Measurements from ENCODE around the gene IRF8. TPM values are rescaled to one million over a fixed set of nuclear protein-coding genes. Genes with fewer than 3 reads are reported as not detected.

IRF8 gene
- total RNA-seq, 1 experiment from 2014 or later: not detected

DNA sequence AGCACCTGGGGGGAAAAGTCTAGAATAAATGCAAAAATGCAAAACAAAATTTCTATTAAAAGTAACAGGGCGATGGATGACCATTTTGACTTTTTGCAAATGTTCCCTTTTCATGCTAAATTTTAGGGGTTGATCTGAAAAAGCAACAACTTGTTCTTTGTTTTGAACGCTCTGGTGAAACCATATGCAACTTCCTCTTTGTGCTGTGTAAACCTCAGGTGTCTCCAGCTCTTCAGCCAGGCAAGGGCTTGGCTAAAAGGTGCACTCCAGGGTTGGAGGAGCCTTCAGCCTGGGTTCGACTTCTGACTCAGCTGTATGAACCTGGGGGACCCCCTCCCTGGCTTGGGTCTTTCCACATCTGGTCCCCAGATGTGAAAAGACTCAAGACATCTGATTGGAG, 9.5 kb downstream of the IRF8 start:
- intact Hi-C loops (cut with micrococcal nuclease): no loop called here
- TF ChIP-seq, protein P1, sequence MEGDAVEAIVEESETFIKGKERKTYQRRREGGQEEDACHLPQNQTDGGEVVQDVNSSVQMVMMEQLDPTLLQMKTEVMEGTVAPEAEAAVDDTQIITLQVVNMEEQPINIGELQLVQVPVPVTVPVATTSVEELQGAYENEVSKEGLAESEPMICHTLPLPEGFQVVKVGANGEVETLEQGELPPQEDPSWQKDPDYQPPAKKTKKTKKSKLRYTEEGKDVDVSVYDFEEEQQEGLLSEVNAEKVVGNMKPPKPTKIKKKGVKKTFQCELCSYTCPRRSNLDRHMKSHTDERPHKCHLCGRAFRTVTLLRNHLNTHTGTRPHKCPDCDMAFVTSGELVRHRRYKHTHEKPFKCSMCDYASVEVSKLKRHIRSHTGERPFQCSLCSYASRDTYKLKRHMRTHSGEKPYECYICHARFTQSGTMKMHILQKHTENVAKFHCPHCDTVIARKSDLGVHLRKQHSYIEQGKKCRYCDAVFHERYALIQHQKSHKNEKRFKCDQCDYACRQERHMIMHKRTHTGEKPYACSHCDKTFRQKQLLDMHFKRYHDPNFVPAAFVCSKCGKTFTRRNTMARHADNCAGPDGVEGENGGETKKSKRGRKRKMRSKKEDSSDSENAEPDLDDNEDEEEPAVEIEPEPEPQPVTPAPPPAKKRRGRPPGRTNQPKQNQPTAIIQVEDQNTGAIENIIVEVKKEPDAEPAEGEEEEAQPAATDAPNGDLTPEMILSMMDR (IDR thresholded peaks at IDR 0.05; ENCODE audit: unreplicated experiment): no peak
- no peak for DNase-seq (ENCODE audit: unreplicated experiment)
- no peak overlapping the region for H3K4me3 Mint-ChIP-seq (ENCODE audit: unreplicated experiment)
- no peaks in the 10 kb centered on the region for H3K4me1 Mint-ChIP-seq (ENCODE audit: insufficient read depth, unreplicated experiment)
- BruUV-seq (replicated peaks): no TSS peak
- peaks cover 59% of the 10 kb centered on the region for H3K27me3 Mint-ChIP-seq (ENCODE audit: insufficient read depth, unreplicated experiment)
- H3K36me3 Mint-ChIP-seq (ENCODE audit: insufficient read depth, unreplicated experiment): no peaks in the 10 kb centered on the region
- POLR2A ChIA-PET: no interaction called here
- CTCF ChIA-PET: interaction anchor here (0.7 to 0.9 kb wide), 2 partner anchors 8 to 124 kb away, joined by 4 to 7 read pairs; no protein-coding TSS in a partner anchor
- H3K9me3 Mint-ChIP-seq (ENCODE audit: unreplicated experiment): no peaks in the 10 kb centered on the region
- H3K27ac Mint-ChIP-seq (ENCODE audit: low read depth, unreplicated experiment): no peak overlapping the region

DNA sequence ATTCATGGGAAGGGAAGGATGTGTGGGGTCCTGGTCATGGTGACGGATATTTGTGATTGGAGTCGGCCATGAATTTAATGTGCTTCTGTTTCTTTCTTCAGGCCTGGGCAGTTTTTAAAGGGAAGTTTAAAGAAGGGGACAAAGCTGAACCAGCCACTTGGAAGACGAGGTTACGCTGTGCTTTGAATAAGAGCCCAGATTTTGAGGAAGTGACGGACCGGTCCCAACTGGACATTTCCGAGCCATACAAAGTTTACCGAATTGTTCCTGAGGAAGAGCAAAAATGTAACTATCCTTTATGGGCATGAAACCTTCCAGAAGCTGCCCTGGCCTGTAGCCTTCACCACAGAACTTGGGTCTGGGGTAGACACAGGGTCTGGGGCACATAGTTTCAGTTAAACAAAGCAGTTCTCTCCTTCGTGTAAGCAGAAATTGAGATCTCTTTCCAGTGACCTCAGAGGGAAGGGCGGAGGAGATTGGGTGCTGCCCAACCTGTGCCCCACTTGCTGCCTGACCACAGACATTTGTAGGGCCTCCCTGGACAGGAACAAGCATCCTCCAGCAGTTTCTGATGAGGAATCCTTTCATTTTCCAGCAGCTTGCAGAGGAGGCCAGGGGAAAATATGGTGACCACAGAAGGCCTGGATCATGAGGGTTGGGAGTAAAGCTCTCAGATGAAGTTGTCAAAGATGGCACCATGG, 10.1 kb downstream of the IRF8 start:
- Mint-ChIP-seq H3K27me3 (ENCODE audit: insufficient read depth, unreplicated experiment) (peaks cover 53% of the 10 kb centered on the region), H3K4me1 (ENCODE audit: insufficient read depth, unreplicated experiment) (no peaks in the 10 kb centered on the region), H3K4me3 (ENCODE audit: unreplicated experiment) (no peak overlapping the region), H3K9me3 (ENCODE audit: unreplicated experiment) (no peaks in the 10 kb centered on the region), H3K27ac (ENCODE audit: low read depth, unreplicated experiment) (no peak overlapping the region), H3K36me3 (ENCODE audit: insufficient read depth, unreplicated experiment) (no peaks in the 10 kb centered on the region)
- no TSS peak for BruUV-seq (replicated peaks)
- ChIA-PET CTCF (interaction anchor here (0.7 kb wide), 1 partner anchor 613 kb away, joined by 3 read pairs; no protein-coding TSS in a partner anchor), POLR2A (no interaction called here)
- no peak for DNase-seq (ENCODE audit: unreplicated experiment)
- intact Hi-C loops (cut with micrococcal nuclease): no loop called here
- TF ChIP-seq, protein P1 (IDR thresholded peaks at IDR 0.05; ENCODE audit: unreplicated experiment): no peak

DNA sequence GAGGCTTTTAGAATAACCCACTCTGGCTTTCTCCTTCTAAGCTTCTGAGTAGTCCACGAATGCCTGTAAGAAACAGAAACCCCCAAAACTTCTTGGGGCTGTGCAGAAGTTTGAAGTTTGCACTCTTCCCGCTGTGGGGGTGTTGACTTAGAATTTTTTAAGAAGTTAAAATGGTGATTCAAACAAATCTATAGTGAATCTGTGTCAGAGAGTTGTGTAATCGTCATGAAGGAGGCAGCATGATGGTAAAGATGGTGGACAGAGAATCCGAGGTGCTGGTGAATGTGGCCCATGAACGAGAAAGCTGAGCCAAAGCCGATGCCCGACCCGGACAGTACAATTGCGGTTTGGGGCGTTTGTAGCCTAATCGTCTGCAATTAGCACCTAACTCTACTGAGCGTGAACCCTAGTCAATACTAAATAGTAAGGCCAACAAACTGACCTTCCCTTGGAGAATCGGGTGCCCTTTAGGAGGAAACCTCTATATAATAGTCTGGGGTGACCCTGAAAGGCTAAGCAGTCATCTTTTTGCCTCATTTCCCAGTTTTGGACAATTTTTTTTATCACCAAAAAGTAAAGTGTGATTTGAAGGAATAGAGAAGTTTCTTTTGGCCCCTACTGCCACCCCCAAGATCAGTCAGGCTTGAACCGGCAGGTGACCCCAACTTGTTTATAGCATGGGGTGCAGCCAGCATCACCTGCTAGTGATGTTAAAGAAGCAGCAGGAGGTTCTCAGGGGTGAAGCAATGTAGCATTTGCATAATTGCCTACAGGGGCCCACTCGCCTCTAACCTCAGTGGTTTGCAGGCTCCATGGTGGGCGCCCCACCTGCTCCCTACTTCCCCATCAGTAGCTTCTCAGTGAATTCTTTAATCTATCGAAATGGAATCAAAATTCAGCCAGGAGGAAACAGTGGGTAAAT, 11.2 kb downstream of the IRF8 start:
- no peak for DNase-seq (ENCODE audit: unreplicated experiment)
- no peak overlapping the region for H3K27ac Mint-ChIP-seq (ENCODE audit: low read depth, unreplicated experiment)
- BruUV-seq (replicated peaks): no TSS peak
- peaks cover 42% of the 10 kb centered on the region for H3K27me3 Mint-ChIP-seq (ENCODE audit: insufficient read depth, unreplicated experiment)
- TF ChIP-seq, protein P1 (IDR thresholded peaks at IDR 0.05; ENCODE audit: unreplicated experiment): no peak
- intact Hi-C loops (cut with micrococcal nuclease): no loop called here
- H3K36me3 Mint-ChIP-seq (ENCODE audit: insufficient read depth, unreplicated experiment): no peaks in the 10 kb centered on the region
- ChIA-PET CTCF (interaction anchor here (0.7 kb wide), 1 partner anchor 615 kb away, joined by 3 read pairs; no protein-coding TSS in a partner anchor), POLR2A (no interaction called here)
- no peaks in the 10 kb centered on the region for H3K9me3 Mint-ChIP-seq (ENCODE audit: unreplicated experiment)
- no peaks in the 10 kb centered on the region for H3K4me1 Mint-ChIP-seq (ENCODE audit: insufficient read depth, unreplicated experiment)
- no peak overlapping the region for H3K4me3 Mint-ChIP-seq (ENCODE audit: unreplicated experiment)

DNA sequence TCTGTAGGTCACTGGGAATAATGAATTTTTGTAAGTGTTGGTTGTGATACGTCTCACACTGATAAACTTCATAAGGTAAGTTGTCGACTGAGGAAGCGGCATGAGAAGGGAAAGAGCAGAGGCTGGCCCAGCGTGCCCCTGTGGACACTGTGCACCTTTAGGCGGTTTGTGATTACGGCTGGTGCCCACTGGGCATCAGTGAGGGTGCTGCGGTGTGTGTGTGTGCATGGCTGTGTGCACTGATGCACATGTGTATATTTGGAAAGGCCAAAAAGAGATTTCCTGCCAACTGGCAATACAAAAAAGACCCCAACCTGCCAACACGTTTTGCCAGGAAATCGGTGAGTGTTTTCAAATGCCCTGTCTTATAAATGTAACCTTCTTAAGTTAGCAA, 11.9 kb downstream of the IRF8 start:
- no peaks in the 10 kb centered on the region for H3K9me3 Mint-ChIP-seq (ENCODE audit: unreplicated experiment)
- no peaks in the 10 kb centered on the region for H3K4me1 Mint-ChIP-seq (ENCODE audit: insufficient read depth, unreplicated experiment)
- no TSS peak for BruUV-seq (replicated peaks)
- TF ChIP-seq, protein P1 (IDR thresholded peaks at IDR 0.05; ENCODE audit: unreplicated experiment): no peak
- peaks cover 42% of the 10 kb centered on the region for H3K27me3 Mint-ChIP-seq (ENCODE audit: insufficient read depth, unreplicated experiment)
- intact Hi-C loops (cut with micrococcal nuclease): no loop called here
- no peak for DNase-seq (ENCODE audit: unreplicated experiment)
- CTCF ChIA-PET: interaction anchor here (0.7 kb wide), 1 partner anchor 607 kb away, joined by 3 read pairs; no protein-coding TSS in a partner anchor
- H3K27ac Mint-ChIP-seq (ENCODE audit: low read depth, unreplicated experiment): no peak overlapping the region
- no peak overlapping the region for H3K4me3 Mint-ChIP-seq (ENCODE audit: unreplicated experiment)
- POLR2A ChIA-PET: no interaction called here
- H3K36me3 Mint-ChIP-seq (ENCODE audit: insufficient read depth, unreplicated experiment): no peaks in the 10 kb centered on the region
